Bronchial epithelial cell (primary cell): ENCODE measurements around the gene TMEM184C. TPM values are rescaled to one million over a fixed set of nuclear protein-coding genes. Genes with fewer than 3 reads are reported as not detected.

Source experiments
- DNase-seq: peaks from one replicate; pipeline ENCODE4 v3.0.0-alpha.2; 2010; ENCODE audit warnings: low read depth
- FAIRE-seq: peaks from 2 replicates; lab custom pipeline; 2011; peaks lifted over from hg19 to GRCh38; lab: Jason Lieb, UNC
- H3K27me3 ChIP-seq: 2 replicates; pipeline ENCODE4 v1.5.1; 2011; ENCODE audit warnings: low read length; ENCODE audit not compliant: control insufficient read depth, insufficient read depth
- H3K36me3 ChIP-seq: 2 replicates; pipeline ENCODE4 v1.5.1; 2011; ENCODE audit warnings: low read length; ENCODE audit not compliant: control insufficient read depth, insufficient read depth
- H3K4me3 ChIP-seq: 2 replicates; pipeline ENCODE4 v1.5.1; 2011; ENCODE audit warnings: mild to moderate bottlenecking, low read depth, low read length, control low read depth
- CTCF ChIP-seq: IDR thresholded peaks from 2 replicates; pipeline ENCODE4 v1.5.1; 2011; ENCODE audit warnings: mild to moderate bottlenecking, moderate library complexity, low read length, control low read depth, inconsistent platforms; ENCODE audit not compliant: insufficient read depth, severe bottlenecking
- total RNA-seq: library from RNA; depleted of rRNA; stranded (reverse); fragments of >200 nt; gene quantifications from 2 replicates; pipeline ENCODE4 v1.2.1, GENCODE V29; 2014

The TMEM184C gene
- total RNA-seq, 1 donor from 2014 or later = 51.3 TPM

- Histone ChIP-seq H3K4me3 (no peak overlapping the region), H3K27me3 (no peaks in the 10 kb centered on the region), H3K36me3 (no peaks in the 10 kb centered on the region)
- FAIRE-seq (no peak), DNase-seq (no peak)
- no peak for TF ChIP-seq CTCF
These were observed 17.4 kb upstream of the TMEM184C start for GRCh38 chr4:147599769-147600168.

GRCh38 chr4:147605499-147605898 is 11.7 kb upstream of the TMEM184C start:
- Histone ChIP-seq H3K36me3 (no peaks in the 10 kb centered on the region), H3K4me3 (no peak overlapping the region), H3K27me3 (no peaks in the 10 kb centered on the region)
- no peak for FAIRE-seq
- no peak for DNase-seq
- TF ChIP-seq CTCF = no peak

- Histone ChIP-seq H3K27me3 (peaks cover under 1% of the 10 kb centered on the region), H3K36me3 (no peaks in the 10 kb centered on the region), H3K4me3 (no peak overlapping the region)
- TF ChIP-seq CTCF = no peak
- FAIRE-seq = no peak
- DNase-seq = no peak
These were observed 9.7 kb upstream of the TMEM184C start for GRCh38 chr4:147607471-147607870.

- FAIRE-seq = no peak
- TF ChIP-seq CTCF = no peak
- no peak overlapping the region for H3K4me3 ChIP-seq
- DNase-seq = no peak
- H3K36me3 ChIP-seq = no peaks in the 10 kb centered on the region
- H3K27me3 ChIP-seq = peaks cover 2% of the 10 kb centered on the region
These were observed 6.5 kb upstream of the TMEM184C start for GRCh38 chr4:147610686-147611085.

GRCh38 chr4:147616849-147617172 is 386 bp upstream of the TMEM184C start:
- FAIRE-seq = no peak
- no peak for TF ChIP-seq CTCF
- peak overlapping the region; percentile 93 for H3K4me3 ChIP-seq
- H3K36me3 ChIP-seq = no peaks in the 10 kb centered on the region
- peaks cover 2% of the 10 kb centered on the region for H3K27me3 ChIP-seq
- no peak for DNase-seq

GRCh38 chr4:147617841-147618691 is 869 bp downstream of the TMEM184C start:
- no peaks in the 10 kb centered on the region for H3K27me3 ChIP-seq
- no peaks in the 10 kb centered on the region for H3K36me3 ChIP-seq
- no peak for FAIRE-seq
- peak overlapping the region; percentile 93 for H3K4me3 ChIP-seq
- TF ChIP-seq CTCF = no peak
- no peak for DNase-seq
